ENCODE data around the gene SPTBN4.

Gene SPTBN4

GRCh38 chr19:40613690-40614621 lies 147.2 kb downstream of the SPTBN4 start:
- no peak for TF ChIP-seq CTCF (IDR thresholded peaks at IDR 0.05; ENCODE audit: borderline replicate concordance, insufficient read depth, low read depth, low read length)
- peak overlapping the region; percentile 70 for H3K4me3 ChIP-seq (ENCODE audit: low read depth, low read length)

GRCh38 chr19:40614622-40615411 lies 148.0 kb downstream of the SPTBN4 start:
- TF ChIP-seq CTCF (IDR thresholded peaks at IDR 0.05; ENCODE audit: borderline replicate concordance, insufficient read depth, low read depth, low read length): no peak
- peak overlapping the region; percentile 70 for H3K4me3 ChIP-seq (ENCODE audit: low read depth, low read length)

- no peak overlapping the region for H3K4me3 ChIP-seq (ENCODE audit: low read depth, low read length)
- no peak for TF ChIP-seq CTCF (IDR thresholded peaks at IDR 0.05; ENCODE audit: borderline replicate concordance, insufficient read depth, low read depth, low read length)
These were observed 149.4 kb downstream of the SPTBN4 start for GRCh38 chr19:40616178-40616577.

- TF ChIP-seq CTCF (IDR thresholded peaks at IDR 0.05; ENCODE audit: borderline replicate concordance, insufficient read depth, low read depth, low read length): no peak
- H3K4me3 ChIP-seq (ENCODE audit: low read depth, low read length): no peak overlapping the region
These were observed 150.1 kb downstream of the SPTBN4 start for GRCh38 chr19:40616941-40617340.

- H3K4me3 ChIP-seq (ENCODE audit: low read depth, low read length): no peak overlapping the region
- no peak for TF ChIP-seq CTCF (IDR thresholded peaks at IDR 0.05; ENCODE audit: borderline replicate concordance, insufficient read depth, low read depth, low read length)
These were observed 151.2 kb downstream of the SPTBN4 start for GRCh38 chr19:40617961-40618360.

- TF ChIP-seq CTCF (IDR thresholded peaks at IDR 0.05; ENCODE audit: borderline replicate concordance, insufficient read depth, low read depth, low read length): no peak
- H3K4me3 ChIP-seq (ENCODE audit: low read depth, low read length): no peak overlapping the region
These were observed 152.7 kb downstream of the SPTBN4 start for GRCh38 chr19:40619333-40620160.

All from GM12875 (cell line).